HG02870 (cell line): ENCODE results near the gene MALRD1.

ENCODE experiments used
- ATAC-seq: cut with Tn5 transposase; IDR thresholded peaks from one replicate; pipeline ENCODE4 v1.9.1; 2021; ENCODE audit warnings: mild to moderate bottlenecking, moderate library complexity; ENCODE audit not compliant: unreplicated experiment

MALRD1 gene

DNA sequence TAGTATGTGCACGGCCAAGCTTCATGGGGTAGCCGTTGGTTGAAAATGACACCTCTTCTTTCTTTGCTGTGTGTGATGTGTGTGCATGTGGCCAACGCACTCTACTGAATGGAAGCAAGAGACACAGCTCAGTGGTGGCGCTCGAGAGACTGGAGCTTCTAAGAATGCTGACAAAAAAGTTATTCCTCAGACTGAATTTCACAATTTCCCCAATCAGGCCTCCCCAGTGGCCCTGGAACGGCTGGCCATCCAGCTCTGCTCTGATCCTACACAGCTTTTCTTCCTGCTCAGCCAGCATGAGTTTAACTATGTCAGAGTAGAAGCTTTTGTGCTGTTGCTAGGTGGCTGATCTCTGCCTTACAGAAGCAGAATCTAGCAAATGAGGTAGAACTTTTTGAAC, 581.0 kb downstream of the MALRD1 start:
- ATAC-seq = no peak

DNA sequence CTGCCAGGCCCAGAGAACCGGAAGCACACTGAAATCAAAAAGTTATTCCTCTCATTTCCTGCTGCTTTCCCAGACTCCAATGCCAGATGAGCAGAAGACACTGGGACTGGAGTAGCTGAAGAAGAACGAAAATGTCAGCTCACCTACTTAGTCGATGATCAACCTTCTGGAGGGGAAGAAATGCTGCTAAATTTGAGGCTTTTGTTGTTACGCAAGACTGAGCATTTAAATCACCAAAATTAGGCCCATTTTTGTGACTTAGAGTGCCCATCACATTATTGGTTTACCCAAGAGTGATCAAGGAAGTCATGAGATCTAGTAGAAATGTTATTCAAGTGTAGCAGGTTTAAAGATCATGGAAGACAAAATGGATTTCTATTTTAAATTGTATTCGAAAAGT, 585.6 kb downstream of the MALRD1 start:
- no peak for ATAC-seq

DNA sequence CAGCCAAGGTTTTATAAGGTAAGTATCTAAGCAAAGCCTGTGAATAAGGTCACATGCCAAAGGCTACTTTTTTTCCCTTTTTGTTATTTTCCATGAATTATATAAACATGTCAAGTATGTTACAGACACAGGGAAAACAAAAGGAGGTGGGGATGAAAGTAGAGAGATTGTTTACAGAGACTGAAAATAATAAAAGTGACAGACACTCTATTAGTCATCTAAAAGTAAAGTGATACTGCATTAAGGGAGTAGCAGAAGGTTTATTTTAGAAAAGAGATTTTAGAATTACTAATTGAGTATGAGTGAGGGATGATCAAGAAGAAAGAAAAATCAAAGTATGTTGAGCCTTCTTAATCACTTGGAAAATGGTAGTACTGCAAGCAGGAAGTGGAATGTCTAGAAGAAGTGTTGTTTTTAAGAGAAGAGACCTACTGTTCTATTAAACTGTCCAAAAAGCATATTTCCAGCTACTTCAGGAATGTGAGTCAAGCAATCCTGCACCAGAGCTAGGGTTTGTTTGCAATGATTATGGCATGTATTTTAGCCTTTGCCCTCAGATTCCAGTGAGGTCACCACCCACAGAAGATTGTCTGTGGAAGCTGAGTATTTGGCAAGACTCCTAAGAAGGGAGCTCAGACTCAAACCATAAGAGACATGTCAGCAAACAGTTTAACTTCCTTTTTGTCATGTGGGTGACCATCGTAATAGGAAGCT, 589.7 kb downstream of the MALRD1 start:
- ATAC-seq = no peak

- ATAC-seq = no peak
Measured at GRCh38 chr10:19638896-19639233, 590.3 kb downstream of the MALRD1 start.

DNA sequence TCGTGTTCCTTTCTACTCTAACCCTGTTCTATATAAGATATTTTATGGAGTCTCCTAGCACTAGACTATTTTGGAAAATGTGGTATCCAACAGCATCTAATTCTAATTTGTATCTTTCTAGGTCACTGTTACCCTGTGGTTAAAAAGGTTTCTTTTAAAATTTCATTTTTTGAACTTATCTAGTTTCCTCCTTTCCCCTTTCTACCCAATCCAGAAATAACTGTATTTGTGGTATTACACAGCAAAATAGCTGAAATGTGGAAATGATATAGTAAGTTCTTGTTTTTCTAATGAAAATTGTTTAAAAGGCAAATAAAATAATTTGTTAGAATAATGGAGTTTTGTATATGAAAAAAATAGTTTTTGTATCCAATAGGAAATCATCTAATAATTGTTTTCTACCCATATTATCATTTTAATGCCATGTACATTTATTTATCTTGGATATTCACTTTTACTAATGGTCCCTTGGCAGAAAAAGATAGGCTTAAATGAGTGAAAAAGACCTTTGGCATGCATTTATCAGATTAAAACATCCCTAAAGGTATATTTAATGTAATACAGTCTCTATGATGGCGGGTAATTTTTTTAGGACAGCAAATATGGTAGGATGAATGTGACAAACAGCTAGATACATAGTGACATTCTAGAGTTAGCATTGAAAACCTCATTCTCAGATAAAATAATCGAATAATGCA, 592.1 kb downstream of the MALRD1 start:
- no peak for ATAC-seq

- no peak for ATAC-seq
Measured at GRCh38 chr10:19651549-19651948, 602.9 kb downstream of the MALRD1 start.

- no peak for ATAC-seq
Measured at GRCh38 chr10:19652750-19653149, 604.1 kb downstream of the MALRD1 start.

- no peak for ATAC-seq
Measured at GRCh38 chr10:19653931-19654330, 605.3 kb downstream of the MALRD1 start.

DNA sequence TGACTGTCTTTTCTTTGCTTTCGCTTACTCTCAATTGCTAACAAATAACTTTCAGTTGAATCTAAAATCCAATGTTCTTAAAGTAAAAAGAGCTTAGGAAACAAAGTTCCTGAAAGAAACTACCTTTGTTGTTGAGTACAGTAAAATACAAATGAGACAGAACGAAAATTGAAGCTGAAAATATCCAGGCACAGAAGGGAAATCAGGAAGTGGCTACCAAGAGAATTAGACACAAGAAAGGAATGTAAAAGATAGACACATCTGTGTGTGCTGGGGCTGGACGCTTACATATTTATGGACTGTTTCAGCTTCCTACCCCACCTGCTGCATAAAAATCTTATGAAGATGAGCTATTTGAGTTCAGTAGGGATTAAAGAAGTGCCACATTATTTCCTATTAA, 606.0 kb downstream of the MALRD1 start:
- ATAC-seq = no peak

DNA sequence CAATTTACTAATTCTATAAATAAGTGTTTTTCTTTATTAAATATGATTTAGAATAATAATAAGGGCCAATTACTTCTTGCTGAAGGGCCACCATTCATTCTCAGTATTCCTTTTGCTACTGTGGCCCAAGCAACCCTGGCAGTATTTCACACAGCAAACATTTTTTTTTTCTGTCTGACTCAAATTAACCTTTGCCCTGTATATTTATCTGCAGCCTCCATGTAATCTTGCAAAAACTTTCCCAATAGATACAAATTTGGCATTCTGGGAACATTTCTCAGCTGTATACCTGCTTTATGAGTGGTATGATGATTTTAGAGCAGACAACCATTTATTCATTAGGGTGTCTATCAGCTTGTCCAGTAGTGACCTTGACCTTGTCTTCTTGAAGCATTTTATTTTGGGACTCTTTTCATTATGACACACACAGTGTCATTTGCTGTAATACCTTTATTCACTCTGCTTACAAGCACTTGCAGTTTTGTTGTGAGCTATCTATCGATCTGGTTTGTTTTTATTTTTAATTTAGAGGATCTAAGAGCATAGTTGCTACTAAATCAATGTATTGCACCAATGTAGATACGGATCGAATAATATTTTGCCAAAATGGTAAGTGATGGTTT, 607.9 kb downstream of the MALRD1 start:
- no peak for ATAC-seq

GRCh38 chr10:19658131-19658530, 609.5 kb downstream of the MALRD1 start:
- no peak for ATAC-seq

DNA sequence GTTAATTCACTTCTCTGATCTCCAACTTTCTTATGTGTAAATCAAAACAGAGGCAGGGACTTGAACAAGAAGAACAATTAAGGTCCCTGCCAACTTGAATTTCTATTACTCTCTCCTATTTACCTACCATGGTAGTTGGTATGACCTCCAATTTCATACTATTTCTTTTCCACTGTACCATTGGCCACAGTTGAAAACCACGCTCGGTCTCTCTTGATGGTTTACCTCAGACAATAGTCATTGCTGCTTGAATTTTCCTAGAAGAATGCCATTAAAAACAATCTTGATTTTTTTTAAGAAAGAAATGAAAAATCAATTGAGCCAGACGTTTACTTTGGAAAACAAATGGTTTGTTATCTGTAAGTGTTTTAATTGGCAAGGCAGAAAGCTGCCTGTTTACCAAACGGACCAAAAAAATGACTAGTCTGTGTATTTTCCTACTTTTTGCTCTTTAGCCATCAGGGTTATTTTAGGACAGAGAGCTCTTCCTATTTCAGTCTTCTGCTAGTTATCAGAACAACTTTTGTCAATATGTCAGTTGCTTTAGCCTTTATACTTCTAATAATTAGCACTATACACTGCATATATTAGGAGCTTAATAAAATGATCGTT, 610.1 kb downstream of the MALRD1 start:
- no peak for ATAC-seq

GRCh38 chr10:19659920-19660655, 611.5 kb downstream of the MALRD1 start:
- ATAC-seq = no peak

DNA sequence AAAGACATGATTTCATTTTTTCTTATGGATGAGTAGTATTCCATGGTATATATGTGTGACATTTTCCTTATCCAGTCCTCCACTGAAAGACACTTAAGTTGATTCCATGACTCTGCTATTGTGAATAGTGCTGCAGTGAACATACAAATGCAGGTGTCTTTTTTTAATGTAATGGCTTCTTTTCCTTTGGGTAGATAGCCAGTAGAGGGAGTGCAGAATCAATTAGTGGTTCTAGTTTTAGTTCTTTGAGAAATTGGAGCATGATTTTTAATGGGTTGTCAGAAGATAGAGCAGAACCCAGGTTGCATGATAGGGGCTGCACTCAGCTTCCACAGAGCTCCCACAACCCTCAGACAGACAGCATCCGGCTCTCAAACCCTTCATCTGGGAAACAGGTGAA, 614.7 kb downstream of the MALRD1 start:
- ATAC-seq = no peak

- ATAC-seq = no peak
Measured at GRCh38 chr10:19668116-19668515, 619.5 kb downstream of the MALRD1 start.

- ATAC-seq = no peak
Measured at GRCh38 chr10:19676063-19676462, 627.5 kb downstream of the MALRD1 start.

DNA sequence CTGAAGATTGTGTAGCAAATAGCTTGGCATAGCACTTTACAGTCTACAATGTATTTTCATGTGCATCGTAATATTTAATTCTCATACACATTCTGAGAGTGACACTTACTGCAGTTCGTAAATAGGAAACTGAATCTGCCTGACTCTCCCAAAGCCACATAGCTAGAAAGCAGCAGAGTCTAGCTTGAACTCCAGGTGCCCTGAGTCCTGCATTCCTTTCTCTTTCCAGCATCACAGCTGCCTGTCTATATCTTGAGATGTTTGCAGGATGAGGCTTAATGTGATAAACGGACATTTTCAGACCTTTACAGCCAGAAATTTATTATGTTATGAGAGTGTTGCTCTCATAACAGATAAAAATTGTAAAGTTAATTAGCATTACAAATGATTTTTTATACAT, 634.8 kb downstream of the MALRD1 start:
- ATAC-seq = no peak

GRCh38 chr10:19683960-19684359, 635.4 kb downstream of the MALRD1 start:
- ATAC-seq = no peak

GRCh38 chr10:19688344-19688743, 639.7 kb downstream of the MALRD1 start:
- ATAC-seq = no peak

GRCh38 chr10:19689231-19689630, 640.6 kb downstream of the MALRD1 start:
- ATAC-seq = no peak

DNA sequence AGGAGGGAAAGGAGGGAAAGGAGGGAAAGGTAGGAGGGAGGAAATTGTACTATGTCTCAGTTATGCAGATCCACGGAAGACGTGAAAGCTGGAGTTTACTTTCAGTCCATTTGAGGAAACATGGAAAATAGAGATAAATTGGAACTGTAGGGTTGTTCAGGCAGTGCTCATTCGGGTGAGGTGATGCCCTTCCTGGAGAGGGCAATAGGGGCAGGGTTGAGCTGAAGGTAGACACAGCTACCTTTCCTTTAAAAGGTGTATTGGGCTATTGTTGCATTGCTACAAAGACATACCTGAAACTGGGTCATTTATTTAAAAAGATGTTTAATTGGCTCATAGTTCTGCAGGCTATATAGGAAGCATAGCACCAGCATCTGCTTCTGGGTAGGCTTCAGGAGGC, 650.7 kb downstream of the MALRD1 start:
- no peak for ATAC-seq
